GM20000 (cell line): ENCODE measurements around the gene GPR83.
"Not testable (repeated sequence)": the region's sequence is repeated elsewhere in the genome, so short reads cannot be mapped to it uniquely, and the experiment has no call there.

Experiments used
- DNase-seq: peaks from one replicate; pipeline ENCODE4 v3.0.0; 2012; ENCODE audit warnings: low spot score
- CTCF ChIP-seq: IDR thresholded peaks from 2 replicates; pipeline ENCODE4 v1.5.1; 2012; ENCODE audit warnings: mild to moderate bottlenecking, control low read depth; ENCODE audit errors: extremely low read depth, missing control alignments

The GPR83 gene

GRCh38 chr11:94401773-94402265, 600 bp upstream of the GPR83 start:
- DNase-seq = no peak
- TF ChIP-seq CTCF = no peak

GRCh38 chr11:94400457-94400838, 771 bp downstream of the GPR83 start:
- no peak for DNase-seq
- TF ChIP-seq CTCF = no peak

- no peak for TF ChIP-seq CTCF
- DNase-seq = no peak
These were observed 1.2 kb downstream of the GPR83 start for GRCh38 chr11:94400050-94400449.

- no peak for TF ChIP-seq CTCF
- no peak for DNase-seq
These were observed 3.1 kb downstream of the GPR83 start for GRCh38 chr11:94398101-94398500.

GRCh38 chr11:94396282-94396681, 4.9 kb downstream of the GPR83 start:
- no peak for DNase-seq
- TF ChIP-seq CTCF = no peak

- not testable (repeated sequence) for DNase-seq
These were observed 9.3 kb downstream of the GPR83 start for GRCh38 chr11:94391937-94392336.

GRCh38 chr11:94379613-94380012, 21.6 kb downstream of the GPR83 start:
- no peak for TF ChIP-seq CTCF

GRCh38 chr11:94376841-94377240, 24.4 kb downstream of the GPR83 start:
- TF ChIP-seq CTCF = no peak
- DNase-seq = no peak

More at GRCh38 chr11:94379613-94380012, 21.6 kb downstream of the GPR83 start:
- no peak for DNase-seq

GRCh38 chr11:94370576-94370975, 30.6 kb downstream of the GPR83 start:
- DNase-seq = not testable (repeated sequence)

- DNase-seq = not testable (repeated sequence)
These were observed 50.2 kb downstream of the GPR83 start for GRCh38 chr11:94350850-94351563.

- not testable (repeated sequence) for DNase-seq
These were observed 54.9 kb downstream of the GPR83 start for GRCh38 chr11:94346311-94346710.
